ENCODE measurements around the gene H6PD.
"Not testable (repeated sequence)": the region's sequence is repeated elsewhere in the genome, so short reads cannot be mapped to it uniquely, and the experiment has no call there.

H6PD gene

GRCh38 chr1:9294405-9294773 lies 59.8 kb downstream of the H6PD start:
- no peak for FAIRE-seq

GRCh38 chr1:9294910-9295636 lies 60.5 kb downstream of the H6PD start:
- DNase-seq (ENCODE audit: insufficient read length, low spot score): no peak
- no peak for FAIRE-seq

More at GRCh38 chr1:9294405-9294773, 59.8 kb downstream of the H6PD start:
- no peak for DNase-seq (ENCODE audit: insufficient read length, low spot score)

GRCh38 chr1:9295884-9296283 lies 61.3 kb downstream of the H6PD start:
- DNase-seq (ENCODE audit: insufficient read length, low spot score) (no peak), FAIRE-seq (no peak)

DNA sequence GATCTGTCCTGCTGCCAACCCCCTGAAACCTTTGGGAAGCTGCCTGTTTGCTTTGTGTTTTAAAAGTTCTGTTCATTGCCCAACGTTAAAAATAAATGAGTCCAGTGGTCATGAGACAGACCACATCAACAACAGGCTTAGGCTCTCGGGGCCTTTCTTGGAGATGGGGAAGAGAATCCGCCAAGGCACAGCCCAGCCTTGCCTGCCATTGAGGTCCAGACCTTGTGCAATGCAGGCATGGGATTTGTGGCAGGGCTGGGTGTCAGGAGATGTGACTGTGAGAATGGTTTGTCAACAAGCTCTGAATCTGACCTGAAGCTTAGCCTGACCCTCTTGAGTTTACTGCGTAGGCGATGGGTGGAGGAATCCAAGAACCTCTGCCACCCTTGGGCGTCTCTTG lies 62.3 kb downstream of the H6PD start:
- DNase-seq (ENCODE audit: insufficient read length, low spot score): no peak
- no peak for FAIRE-seq

- DNase-seq (ENCODE audit: insufficient read length, low spot score): no peak
- FAIRE-seq: no peak
These were observed 63.3 kb downstream of the H6PD start for GRCh38 chr1:9297831-9298230.

GRCh38 chr1:9298282-9298681 lies 63.7 kb downstream of the H6PD start:
- FAIRE-seq (no peak), DNase-seq (ENCODE audit: insufficient read length, low spot score) (no peak)

DNA sequence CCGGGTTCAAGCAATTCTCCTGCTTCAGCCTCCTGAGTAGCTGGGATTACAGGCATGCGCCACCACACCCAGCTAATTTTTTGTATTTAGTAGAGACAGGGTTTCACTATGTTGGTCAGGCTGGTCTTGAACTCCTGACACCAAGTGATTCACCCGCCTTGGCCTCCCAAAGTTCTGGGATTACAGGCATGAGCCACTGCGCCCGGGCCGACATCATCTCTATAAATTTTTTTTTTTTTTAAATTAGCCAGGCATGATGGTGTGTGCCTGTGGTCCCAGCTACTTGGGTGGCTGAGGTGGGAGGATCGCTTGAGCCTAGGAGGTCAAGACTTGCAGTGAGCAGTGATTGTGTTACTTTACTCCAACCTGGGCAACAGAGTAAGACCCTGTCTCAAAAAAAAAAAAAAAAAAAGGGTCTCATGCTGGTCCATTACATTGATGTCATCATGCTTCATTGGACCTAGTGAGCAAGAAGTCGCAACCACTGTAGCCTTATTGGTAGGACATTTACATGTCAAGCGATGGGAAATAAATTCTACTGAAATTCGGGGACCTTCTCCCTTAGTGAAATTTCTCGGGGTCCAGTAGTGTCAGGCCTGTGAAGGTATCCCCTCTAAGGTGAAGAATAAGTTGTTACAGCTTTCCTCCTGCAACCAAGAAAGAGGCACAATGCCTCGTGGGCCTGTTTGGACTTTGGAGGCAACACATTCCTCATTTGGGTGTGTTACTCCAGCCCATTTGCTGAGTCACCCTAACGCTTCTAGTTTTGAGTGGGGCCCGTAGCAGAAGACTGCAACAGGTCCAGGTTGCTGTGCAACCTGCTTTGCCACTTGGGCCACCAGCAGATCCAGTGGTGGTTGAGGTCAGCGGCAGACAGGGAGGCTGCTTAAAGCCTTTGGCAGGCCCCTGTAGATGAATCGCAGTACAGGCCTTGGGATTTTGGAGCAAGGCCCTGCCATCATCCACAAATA lies 65.3 kb downstream of the H6PD start:
- FAIRE-seq; DNase-seq (ENCODE audit: insufficient read length, low spot score): not testable (repeated sequence)

DNA sequence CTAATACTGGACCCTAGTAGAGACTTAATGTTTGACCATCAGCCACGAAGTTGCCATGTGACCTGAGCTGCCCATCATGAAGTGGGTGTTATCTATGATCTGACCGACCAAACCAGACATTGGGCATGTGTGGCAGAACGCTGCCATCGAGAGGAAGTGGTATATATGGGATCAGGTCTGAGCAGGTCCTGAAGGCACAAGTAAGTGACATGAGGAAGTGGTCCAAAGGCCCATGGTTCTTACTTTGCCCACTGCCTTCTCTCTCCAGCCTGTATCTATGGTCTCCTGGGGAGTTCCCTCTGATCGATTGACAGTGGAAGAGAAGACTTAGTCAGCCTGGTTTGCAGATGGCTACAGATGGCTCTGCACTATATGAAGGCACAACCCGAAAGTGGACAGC lies 66.0 kb downstream of the H6PD start:
- FAIRE-seq (no peak), DNase-seq (ENCODE audit: insufficient read length, low spot score) (no peak)

DNA sequence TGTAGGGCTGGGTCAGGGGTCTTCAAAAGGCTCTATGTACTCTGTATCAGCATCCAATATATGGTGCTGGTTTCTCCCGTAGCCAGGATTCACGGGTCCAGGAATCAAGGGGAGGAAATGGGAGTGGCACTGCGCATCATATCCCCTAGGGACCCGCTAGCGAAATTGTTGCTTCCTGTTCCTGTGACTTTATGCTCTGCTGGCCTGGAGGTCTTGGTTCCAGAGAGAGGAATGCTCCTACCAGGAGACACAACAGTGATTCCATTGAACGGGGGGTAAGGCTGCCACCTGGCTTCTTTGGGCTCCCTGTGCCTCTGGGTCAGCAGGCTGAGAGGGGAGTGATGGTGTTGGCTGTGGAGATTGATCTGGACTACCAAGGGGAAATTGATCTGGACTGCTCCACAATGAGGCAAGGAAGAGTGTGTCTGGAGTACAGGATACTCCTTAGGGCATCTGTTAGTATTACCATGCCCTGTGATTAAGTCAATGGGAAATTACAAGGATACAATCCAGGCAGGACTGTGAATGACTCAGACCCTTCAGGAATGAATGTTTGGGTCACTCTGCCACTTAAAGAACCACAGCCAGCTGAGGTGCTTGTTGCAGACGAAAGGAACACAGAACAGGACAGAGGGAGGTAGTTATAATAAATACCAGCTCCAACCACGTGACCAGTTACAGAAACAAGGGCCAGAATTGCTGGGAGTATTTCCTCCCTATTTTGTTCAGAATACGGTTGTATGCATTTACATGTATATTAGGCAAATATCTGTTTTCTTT lies 68.4 kb downstream of the H6PD start:
- FAIRE-seq: no peak
- no peak for DNase-seq (ENCODE audit: insufficient read length, low spot score)

GRCh38 chr1:9303916-9304315 lies 69.3 kb downstream of the H6PD start:
- DNase-seq (ENCODE audit: insufficient read length, low spot score) (no peak), FAIRE-seq (no peak)

- FAIRE-seq (no peak), DNase-seq (ENCODE audit: insufficient read length, low spot score) (no peak)
These were observed 70.6 kb downstream of the H6PD start for GRCh38 chr1:9305216-9305615.

DNA sequence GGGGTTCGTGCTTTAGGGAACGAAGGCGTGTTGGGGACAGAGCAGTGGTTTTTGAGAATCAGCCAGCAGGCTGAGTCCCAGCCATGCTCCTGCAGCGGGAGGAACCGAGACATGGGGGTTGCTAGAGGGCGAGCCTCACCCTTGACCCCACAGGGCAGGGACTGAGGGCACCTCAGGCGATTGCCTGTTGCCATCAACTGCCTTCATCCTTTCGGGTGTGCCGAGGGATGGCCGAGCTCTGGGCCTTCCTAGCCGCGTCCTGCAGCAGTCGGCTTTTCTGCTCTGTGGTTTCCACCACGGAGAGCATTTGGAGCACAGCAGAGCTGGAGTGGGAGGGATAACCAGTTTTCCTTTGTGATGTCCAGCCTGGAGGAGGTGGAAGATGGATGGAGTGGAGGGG lies 71.4 kb downstream of the H6PD start:
- DNase-seq (ENCODE audit: insufficient read length, low spot score) (no peak), FAIRE-seq (no peak)

DNA sequence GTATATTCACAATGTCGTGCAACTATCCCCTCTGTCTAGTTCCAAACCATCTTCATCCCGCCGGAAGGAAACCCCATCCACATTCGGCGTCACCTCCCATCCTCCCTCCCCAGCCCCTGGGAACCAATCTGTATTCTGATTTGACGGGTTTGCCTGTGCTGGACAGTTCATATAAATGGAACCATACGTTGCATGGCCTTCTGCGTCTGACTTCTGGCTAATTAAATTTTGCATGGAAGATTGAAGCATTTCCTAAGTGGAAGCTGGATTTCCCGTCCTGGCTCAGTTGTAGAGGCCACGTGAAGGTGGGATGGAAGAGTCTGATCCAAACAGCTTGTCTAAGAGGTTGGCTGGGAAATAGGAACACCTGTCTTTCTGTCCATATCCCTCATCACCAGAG lies 72.7 kb downstream of the H6PD start:
- no peak for FAIRE-seq
- DNase-seq (ENCODE audit: insufficient read length, low spot score): no peak

- no peak for FAIRE-seq
These were observed 73.7 kb downstream of the H6PD start for GRCh38 chr1:9308236-9308785.

GRCh38 chr1:9309080-9309479 lies 74.5 kb downstream of the H6PD start:
- no peak for FAIRE-seq
- DNase-seq (ENCODE audit: insufficient read length, low spot score): no peak

More at GRCh38 chr1:9308236-9308785, 73.7 kb downstream of the H6PD start:
- no peak for DNase-seq (ENCODE audit: insufficient read length, low spot score)

DNA sequence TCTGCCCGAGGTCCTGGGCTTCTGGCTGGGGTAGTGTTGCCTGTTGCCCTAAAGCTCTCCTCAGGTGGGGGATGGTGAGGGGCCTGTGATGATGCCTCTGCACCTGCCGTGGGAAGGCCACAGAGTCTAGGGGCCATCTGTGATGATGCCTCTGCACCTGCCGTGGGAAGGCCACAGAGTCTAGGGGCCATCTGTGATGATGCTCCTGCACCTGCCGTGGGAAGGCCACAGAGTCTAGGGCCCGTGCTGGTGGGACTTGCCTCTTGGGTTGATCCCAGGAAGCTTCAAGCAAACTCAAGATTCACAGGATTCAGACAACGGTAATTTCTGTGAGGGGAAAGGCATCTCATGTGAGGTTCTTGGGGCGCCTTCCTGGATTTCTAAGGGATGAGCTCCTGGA lies 75.4 kb downstream of the H6PD start:
- no peak for DNase-seq (ENCODE audit: insufficient read length, low spot score)
- FAIRE-seq: no peak

- FAIRE-seq (no peak), DNase-seq (ENCODE audit: insufficient read length, low spot score) (no peak)
These were observed 76.5 kb downstream of the H6PD start for GRCh38 chr1:9311029-9311428.

GRCh38 chr1:9311479-9311878 lies 76.9 kb downstream of the H6PD start:
- no peak for DNase-seq (ENCODE audit: insufficient read length, low spot score)
- no peak for FAIRE-seq

- FAIRE-seq: no peak
These were observed 77.7 kb downstream of the H6PD start for GRCh38 chr1:9312168-9312720.

DNA sequence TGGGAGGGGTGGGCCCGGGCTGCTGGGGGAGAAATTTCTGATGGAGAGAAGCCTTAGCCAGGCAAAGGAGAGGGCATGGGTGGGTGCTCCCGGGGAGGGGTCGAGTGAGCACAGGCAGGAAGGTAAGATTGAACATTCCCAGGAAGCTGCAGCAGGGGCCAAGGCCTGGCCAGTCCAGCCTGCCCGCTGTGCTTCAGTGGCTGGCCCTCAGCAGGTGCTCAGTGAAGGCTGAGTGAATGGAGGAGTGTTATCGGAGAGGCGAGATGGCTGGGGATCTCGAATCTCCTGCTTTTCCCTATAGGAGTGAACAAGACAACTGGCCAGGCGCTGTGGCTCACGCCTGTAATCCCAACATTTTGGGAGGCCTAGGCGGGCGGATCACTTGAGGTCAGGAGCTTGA lies 79.0 kb downstream of the H6PD start:
- DNase-seq (ENCODE audit: insufficient read length, low spot score) (no peak), FAIRE-seq (no peak)

More at GRCh38 chr1:9312168-9312720, 77.7 kb downstream of the H6PD start:
- DNase-seq (ENCODE audit: insufficient read length, low spot score): no peak
